ENCODE results near the gene CPXM1.

DNA sequence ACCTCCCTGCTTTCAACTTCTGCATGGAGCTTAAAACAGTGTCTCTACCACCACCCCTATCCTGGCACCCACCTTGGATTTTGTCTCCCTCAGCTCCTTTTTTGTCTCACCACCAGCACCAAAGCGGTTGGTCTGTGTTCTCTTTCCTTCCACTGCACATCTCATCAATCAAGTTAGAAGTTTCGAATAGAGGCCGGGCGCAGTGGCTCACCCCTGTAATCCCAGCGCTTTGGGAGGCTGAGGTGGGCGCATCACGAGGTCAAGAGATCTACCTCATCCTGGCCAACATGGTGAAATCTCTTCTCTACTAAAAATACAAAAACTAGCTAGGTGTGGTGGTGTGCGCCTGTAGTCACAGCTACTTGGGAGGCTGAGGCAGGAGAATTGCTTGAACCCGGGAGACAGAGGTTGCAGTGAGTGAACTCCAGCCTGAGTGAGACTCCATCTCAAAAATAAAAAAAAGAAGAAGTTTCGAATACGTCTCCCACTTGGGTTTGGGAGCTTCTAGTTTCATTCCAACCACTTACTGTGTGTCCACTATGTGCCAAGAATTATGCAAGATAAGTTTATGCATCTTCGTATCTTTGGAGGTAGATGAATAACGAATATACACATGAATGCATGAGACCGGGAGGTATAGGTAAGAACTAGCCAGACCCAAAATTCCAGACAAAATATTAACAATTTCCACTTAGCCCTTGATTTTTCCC is 34.1 kb upstream of the CPXM1 start:
- TF ChIP-seq, protein P1, sequence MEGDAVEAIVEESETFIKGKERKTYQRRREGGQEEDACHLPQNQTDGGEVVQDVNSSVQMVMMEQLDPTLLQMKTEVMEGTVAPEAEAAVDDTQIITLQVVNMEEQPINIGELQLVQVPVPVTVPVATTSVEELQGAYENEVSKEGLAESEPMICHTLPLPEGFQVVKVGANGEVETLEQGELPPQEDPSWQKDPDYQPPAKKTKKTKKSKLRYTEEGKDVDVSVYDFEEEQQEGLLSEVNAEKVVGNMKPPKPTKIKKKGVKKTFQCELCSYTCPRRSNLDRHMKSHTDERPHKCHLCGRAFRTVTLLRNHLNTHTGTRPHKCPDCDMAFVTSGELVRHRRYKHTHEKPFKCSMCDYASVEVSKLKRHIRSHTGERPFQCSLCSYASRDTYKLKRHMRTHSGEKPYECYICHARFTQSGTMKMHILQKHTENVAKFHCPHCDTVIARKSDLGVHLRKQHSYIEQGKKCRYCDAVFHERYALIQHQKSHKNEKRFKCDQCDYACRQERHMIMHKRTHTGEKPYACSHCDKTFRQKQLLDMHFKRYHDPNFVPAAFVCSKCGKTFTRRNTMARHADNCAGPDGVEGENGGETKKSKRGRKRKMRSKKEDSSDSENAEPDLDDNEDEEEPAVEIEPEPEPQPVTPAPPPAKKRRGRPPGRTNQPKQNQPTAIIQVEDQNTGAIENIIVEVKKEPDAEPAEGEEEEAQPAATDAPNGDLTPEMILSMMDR (IDR thresholded peaks at IDR 0.05 in 8 of 11, conservative IDR thresholded peaks at IDR 0.05 in 3 of 11), result no peak
- no peak for TF ChIP-seq POLR2AphosphoS5 (IDR thresholded peaks at IDR 0.05)

Measured in spleen (tissue), 7 donors.